ENCODE measurements around the gene TNRC6C. TPM values are rescaled to one million over a fixed set of nuclear protein-coding genes. Genes with fewer than 3 reads are reported as not detected.

Gene TNRC6C, protein sequence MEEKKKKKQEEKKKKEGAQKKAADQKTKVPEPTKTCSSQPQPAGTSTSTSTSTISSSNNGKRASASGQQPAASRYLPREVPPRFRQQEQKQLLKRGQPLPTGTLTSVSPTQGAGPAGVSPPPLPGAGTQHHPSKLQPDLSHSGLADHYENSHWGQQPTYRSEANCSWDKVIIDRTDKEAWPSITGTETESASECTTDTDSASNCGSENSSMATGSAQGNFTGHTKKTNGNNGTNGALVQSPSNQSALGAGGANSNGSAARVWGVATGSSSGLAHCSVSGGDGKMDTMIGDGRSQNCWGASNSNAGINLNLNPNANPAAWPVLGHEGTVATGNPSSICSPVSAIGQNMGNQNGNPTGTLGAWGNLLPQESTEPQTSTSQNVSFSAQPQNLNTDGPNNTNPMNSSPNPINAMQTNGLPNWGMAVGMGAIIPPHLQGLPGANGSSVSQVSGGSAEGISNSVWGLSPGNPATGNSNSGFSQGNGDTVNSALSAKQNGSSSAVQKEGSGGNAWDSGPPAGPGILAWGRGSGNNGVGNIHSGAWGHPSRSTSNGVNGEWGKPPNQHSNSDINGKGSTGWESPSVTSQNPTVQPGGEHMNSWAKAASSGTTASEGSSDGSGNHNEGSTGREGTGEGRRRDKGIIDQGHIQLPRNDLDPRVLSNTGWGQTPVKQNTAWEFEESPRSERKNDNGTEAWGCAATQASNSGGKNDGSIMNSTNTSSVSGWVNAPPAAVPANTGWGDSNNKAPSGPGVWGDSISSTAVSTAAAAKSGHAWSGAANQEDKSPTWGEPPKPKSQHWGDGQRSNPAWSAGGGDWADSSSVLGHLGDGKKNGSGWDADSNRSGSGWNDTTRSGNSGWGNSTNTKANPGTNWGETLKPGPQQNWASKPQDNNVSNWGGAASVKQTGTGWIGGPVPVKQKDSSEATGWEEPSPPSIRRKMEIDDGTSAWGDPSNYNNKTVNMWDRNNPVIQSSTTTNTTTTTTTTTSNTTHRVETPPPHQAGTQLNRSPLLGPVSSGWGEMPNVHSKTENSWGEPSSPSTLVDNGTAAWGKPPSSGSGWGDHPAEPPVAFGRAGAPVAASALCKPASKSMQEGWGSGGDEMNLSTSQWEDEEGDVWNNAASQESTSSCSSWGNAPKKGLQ (N-terminal part only)
- 39.2 TPM for total RNA-seq

GRCh38 chr17:77957857-77958715 lies at the start of gene TNRC6C:
Gene TNRC6C, plus strand, starts transcription at chr17:77958703. Its CDS starts 45,504 bp downstream, at chr17:78004207.

GRCh38 chr17:78128551-78129350 lies 170.2 kb downstream of the TNRC6C start, which contains the start of gene TMC6:
Gene TMC6, minus strand, starts transcription at chr17:78128755. Its CDS starts 1,923 bp downstream, at chr17:78126832.

GRCh38 chr17:78130437-78131101 lies 172.1 kb downstream of the TNRC6C start, which contains the start of gene TMC8:
Gene TMC8, plus strand, starts transcription at chr17:78130771. Its CDS starts 818 bp downstream, at chr17:78131589.

Small RNA genes lying within 50 kb of the gene (small RNA-seq; reads per million reads assigned to genes)
- 0.33 reads per million, percentile 29 among the genes with 10 or more reads in this experiment for gene RNU1-80P
- not detected for gene RNU6-625P

Other genes with a start within 250 kb of the TNRC6C start
- gene TMC6, start 170.1 kb downstream of the TNRC6C start, total RNA-seq, result 5.1 TPM
- gene TMC8, start 172.1 kb downstream of the TNRC6C start, total RNA-seq, result 0.92 TPM
- not detected for gene C17orf99, start 187.7 kb downstream of the TNRC6C start, total RNA-seq
- gene SYNGR2, start 209.9 kb downstream of the TNRC6C start, total RNA-seq, result 10.6 TPM
- gene TK1, start 228.3 kb downstream of the TNRC6C start, total RNA-seq, result 5.5 TPM
- gene AFMID, start 228.7 kb downstream of the TNRC6C start, total RNA-seq, result 34.4 TPM